ENCODE results near the gene SEMA4B.

The SEMA4B gene

GRCh38 chr15:90205886-90206285 lies 4.8 kb downstream of the SEMA4B start:
- Histone ChIP-seq H3K4me1 (ENCODE audit: control insufficient read depth in 1 of 2, insufficient read depth in 1 of 2, low read depth in 1 of 2, low read length in 1 of 2) (peaks cover 67 to 78% of the 10 kb centered on the region in 2 experiments), H3K9me3 (no peaks in the 10 kb centered on the region), H3K27ac (peak overlapping the region; percentile 65), H3K4me3 (ENCODE audit: low read depth in 1 of 2, low read length in 1 of 2) (peak overlapping the region in 1 of 2 experiments; percentile 3), H3K36me3 (peaks cover 74% of the 10 kb centered on the region), H3K27me3 (peaks cover 7% of the 10 kb centered on the region)
- TF ChIP-seq, protein P1, sequence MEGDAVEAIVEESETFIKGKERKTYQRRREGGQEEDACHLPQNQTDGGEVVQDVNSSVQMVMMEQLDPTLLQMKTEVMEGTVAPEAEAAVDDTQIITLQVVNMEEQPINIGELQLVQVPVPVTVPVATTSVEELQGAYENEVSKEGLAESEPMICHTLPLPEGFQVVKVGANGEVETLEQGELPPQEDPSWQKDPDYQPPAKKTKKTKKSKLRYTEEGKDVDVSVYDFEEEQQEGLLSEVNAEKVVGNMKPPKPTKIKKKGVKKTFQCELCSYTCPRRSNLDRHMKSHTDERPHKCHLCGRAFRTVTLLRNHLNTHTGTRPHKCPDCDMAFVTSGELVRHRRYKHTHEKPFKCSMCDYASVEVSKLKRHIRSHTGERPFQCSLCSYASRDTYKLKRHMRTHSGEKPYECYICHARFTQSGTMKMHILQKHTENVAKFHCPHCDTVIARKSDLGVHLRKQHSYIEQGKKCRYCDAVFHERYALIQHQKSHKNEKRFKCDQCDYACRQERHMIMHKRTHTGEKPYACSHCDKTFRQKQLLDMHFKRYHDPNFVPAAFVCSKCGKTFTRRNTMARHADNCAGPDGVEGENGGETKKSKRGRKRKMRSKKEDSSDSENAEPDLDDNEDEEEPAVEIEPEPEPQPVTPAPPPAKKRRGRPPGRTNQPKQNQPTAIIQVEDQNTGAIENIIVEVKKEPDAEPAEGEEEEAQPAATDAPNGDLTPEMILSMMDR (IDR thresholded peaks at IDR 0.05), result no peak

- H3K27me3 ChIP-seq, result peaks cover 3% of the 10 kb centered on the region
- no peaks in the 10 kb centered on the region for H3K9me3 ChIP-seq
- no peak overlapping the region for H3K4me3 ChIP-seq (ENCODE audit: low read depth in 1 of 2, low read length in 1 of 2)
- TF ChIP-seq, protein P1 (IDR thresholded peaks at IDR 0.05), result no peak
- H3K27ac ChIP-seq, result no peak overlapping the region
- H3K36me3 ChIP-seq, result peaks cover 81% of the 10 kb centered on the region
- peaks cover 72 to 78% of the 10 kb centered on the region in 2 experiments for H3K4me1 ChIP-seq (ENCODE audit: control insufficient read depth in 1 of 2, insufficient read depth in 1 of 2, low read depth in 1 of 2, low read length in 1 of 2)
These were observed 6.1 kb downstream of the SEMA4B start for GRCh38 chr15:90207252-90207651.

- H3K9me3 ChIP-seq, result no peaks in the 10 kb centered on the region
- TF ChIP-seq, protein P1 (IDR thresholded peaks at IDR 0.05), result no peak
- peaks cover 84% of the 10 kb centered on the region for H3K36me3 ChIP-seq
- no peak overlapping the region for H3K27ac ChIP-seq
- H3K4me3 ChIP-seq (ENCODE audit: low read depth in 1 of 2, low read length in 1 of 2), result no peak overlapping the region
- peaks cover 72 to 79% of the 10 kb centered on the region in 2 experiments for H3K4me1 ChIP-seq (ENCODE audit: control insufficient read depth in 1 of 2, insufficient read depth in 1 of 2, low read depth in 1 of 2, low read length in 1 of 2)
- H3K27me3 ChIP-seq, result no peaks in the 10 kb centered on the region
These were observed 7.2 kb downstream of the SEMA4B start for GRCh38 chr15:90208356-90208755.

GRCh38 chr15:90209591-90209990 lies 8.5 kb downstream of the SEMA4B start:
- Histone ChIP-seq H3K4me3 (ENCODE audit: low read depth in 1 of 2, low read length in 1 of 2) (no peak overlapping the region), H3K27ac (peak overlapping the region; percentile 79), H3K4me1 (ENCODE audit: control insufficient read depth in 1 of 2, insufficient read depth in 1 of 2, low read depth in 1 of 2, low read length in 1 of 2) (peaks cover 72 to 76% of the 10 kb centered on the region in 2 experiments), H3K27me3 (no peaks in the 10 kb centered on the region), H3K9me3 (no peaks in the 10 kb centered on the region), H3K36me3 (peaks cover 72% of the 10 kb centered on the region)
- TF ChIP-seq, protein P1 (IDR thresholded peaks at IDR 0.05), result no peak

DNA sequence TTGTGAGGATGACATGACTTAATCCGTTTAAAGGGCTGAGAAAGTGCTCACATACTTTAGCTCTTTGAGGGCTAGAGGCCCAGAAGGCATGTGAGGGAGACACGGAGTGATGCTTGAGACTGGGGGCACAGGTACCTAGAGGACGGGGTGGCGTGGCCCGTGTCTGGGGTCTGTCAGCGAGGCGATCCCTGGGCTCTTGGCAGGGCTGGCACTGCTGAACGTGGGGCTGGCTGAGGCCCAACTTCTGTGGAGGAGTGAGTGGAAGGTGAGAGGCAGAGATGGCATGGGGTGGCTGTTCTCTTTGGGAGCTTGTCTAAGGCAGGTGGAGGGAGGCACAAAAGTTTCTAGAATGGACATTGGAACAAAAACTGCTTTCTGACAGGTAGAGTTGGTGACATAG lies 9.5 kb downstream of the SEMA4B start:
- TF ChIP-seq, protein P1 (IDR thresholded peaks at IDR 0.05), result no peak
- Histone ChIP-seq H3K36me3 (peaks cover 62% of the 10 kb centered on the region), H3K4me1 (ENCODE audit: control insufficient read depth in 1 of 2, insufficient read depth in 1 of 2, low read depth in 1 of 2, low read length in 1 of 2) (peaks cover 66 to 69% of the 10 kb centered on the region in 2 experiments), H3K4me3 (ENCODE audit: low read depth in 1 of 2, low read length in 1 of 2) (no peak overlapping the region), H3K9me3 (no peaks in the 10 kb centered on the region), H3K27ac (peak overlapping the region; percentile 79), H3K27me3 (no peaks in the 10 kb centered on the region)

DNA sequence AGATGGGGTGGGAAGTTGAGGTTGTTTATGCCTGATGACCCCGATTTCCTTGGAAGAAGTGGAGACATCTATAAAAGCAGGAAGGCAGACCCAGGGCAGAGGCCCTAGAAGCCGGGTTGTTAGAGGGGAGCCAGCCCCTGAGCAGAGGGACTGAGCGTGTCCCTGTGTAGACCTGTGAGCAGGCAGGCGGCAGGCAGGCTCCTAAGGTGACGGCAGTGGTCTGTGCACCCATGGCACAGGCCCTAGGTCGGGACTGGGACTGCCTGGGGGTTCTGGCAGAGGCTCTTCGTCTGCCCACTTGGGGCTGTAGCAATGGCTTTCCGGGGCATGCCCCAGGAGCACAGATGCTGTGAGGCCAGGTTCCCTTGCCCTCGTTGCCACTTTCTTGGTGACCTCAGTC lies 9.9 kb downstream of the SEMA4B start:
- H3K4me1 ChIP-seq (ENCODE audit: control insufficient read depth in 1 of 2, insufficient read depth in 1 of 2, low read depth in 1 of 2, low read length in 1 of 2), result peaks cover 62 to 65% of the 10 kb centered on the region in 2 experiments
- H3K9me3 ChIP-seq, result no peaks in the 10 kb centered on the region
- peak overlapping the region; percentile 79 for H3K27ac ChIP-seq
- no peaks in the 10 kb centered on the region for H3K27me3 ChIP-seq
- TF ChIP-seq, protein P1 (IDR thresholded peaks at IDR 0.05), result no peak
- H3K4me3 ChIP-seq (ENCODE audit: low read depth in 1 of 2, low read length in 1 of 2), result peak overlapping the region in 1 of 2 experiments; percentile 45
- peaks cover 59% of the 10 kb centered on the region for H3K36me3 ChIP-seq
